Endothelial cell of umbilical vein (primary cell): ENCODE results near the gene CRYGN. TPM values are rescaled to one million over a fixed set of nuclear protein-coding genes. Genes with fewer than 3 reads are reported as not detected.
A peak's percentile ranks its signal among the peaks of the same experiment; 100 is the strongest.

ENCODE experiments used
- BruUV-seq: library from RNA; stranded (reverse); fragments of 400-500 nt; replicated peaks from 2 replicates; lab custom pipeline; 2021; lab: Mats Ljungman, UMichigan
- CTCF ChIA-PET: fragments of 300-600, 350-600 bp; sonication (Branson Sonifier 250); formaldehyde crosslinking; loops from one replicate; lab custom pipeline; 2021; ENCODE audit warnings: antibody characterized with exemption, inconsistent platforms; lab: Charles Lee
- POLR2A ChIA-PET: fragments of 300-600, 350-600 bp; sonication (Branson Sonifier 250); formaldehyde crosslinking; loops from one replicate; lab custom pipeline; 2021; ENCODE audit warnings: antibody characterized with exemption, inconsistent platforms; lab: Charles Lee
- DNase-seq: peaks from one replicate; pipeline ENCODE4 v3.0.0-alpha.2; 2011; ENCODE audit warnings: low read depth, low spot score
- FAIRE-seq: peaks from 2 replicates; lab custom pipeline; 2011; peaks lifted over from hg19 to GRCh38; lab: Jason Lieb, UNC
- H2AFZ ChIP-seq: 2 replicates; pipeline ENCODE4 v1.6.0; 2012; ENCODE audit warnings: low read depth, low read length, control low read depth, inconsistent platforms
- H3K27ac ChIP-seq: 2 replicates; pipeline ENCODE4 v1.5.1; 2011; ENCODE audit warnings: low read depth, mild to moderate bottlenecking, control low read depth, low read length, moderate library complexity; ENCODE audit not compliant: insufficient read depth
- H3K27me3 ChIP-seq, 2 experiments: 2 replicates each; pipeline versions ENCODE4 v1.6.0 to v1.6.1; 2011; ENCODE audit warnings: low read length in 2 of 2, mixed read lengths in 1 of 2; ENCODE audit not compliant: control insufficient read depth in 2 of 2, insufficient read depth in 2 of 2
- H3K36me3 ChIP-seq, 2 experiments: 2 replicates in 1 of 2; 3 replicates in 1 of 2; pipeline ENCODE4 v1.5.1; 2011; ENCODE audit warnings: low read length in 2 of 2, mild to moderate bottlenecking in 1 of 2, moderate library complexity in 1 of 2; ENCODE audit not compliant: control insufficient read depth in 2 of 2, insufficient read depth in 2 of 2; ENCODE audit errors: extremely low read depth in 1 of 2
- H3K4me1 ChIP-seq: 3 replicates; pipeline ENCODE4 v1.5.1; 2011; ENCODE audit warnings: mild to moderate bottlenecking, low read length; ENCODE audit not compliant: control insufficient read depth, insufficient read depth; ENCODE audit errors: extremely low read depth
- H3K4me2 ChIP-seq: 2 replicates; pipeline ENCODE4 v1.6.1; 2011; ENCODE audit warnings: low read length, control low read depth, mixed read lengths; ENCODE audit not compliant: insufficient read depth
- H3K4me3 ChIP-seq, 3 experiments: fragments of 200-600 bp in 1 of 3; sonication (generic), shearing (Covaris generic) in 1 of 3; replicated peaks in 1 of 3; 2 replicates each; pipeline ENCODE4 v1.5.1; 2011 to 2016; ENCODE audit warnings: control low read depth in 3 of 3, low read length in 3 of 3, mild to moderate bottlenecking in 2 of 3, inconsistent platforms in 1 of 3, low read depth in 1 of 3, moderate library complexity in 1 of 3; ENCODE audit not compliant: insufficient read depth in 1 of 3
- H3K79me2 ChIP-seq: 2 replicates; pipeline ENCODE4 v1.6.0; 2012; ENCODE audit warnings: low read length, inconsistent platforms; ENCODE audit not compliant: control insufficient read depth, insufficient read depth
- H3K9ac ChIP-seq: replicated peaks from 2 replicates; pipeline ENCODE3; 2011; ENCODE audit warnings: low read length, control low read depth; ENCODE audit not compliant: insufficient read depth; ENCODE audit errors: extremely low read depth
- H3K9me1 ChIP-seq: replicated peaks from 3 replicates; pipeline ENCODE4 v1.6.0; 2011; ENCODE audit warnings: mild to moderate bottlenecking, low read length; ENCODE audit not compliant: control insufficient read depth, insufficient read depth; ENCODE audit errors: extremely low read depth
- H3K9me3 ChIP-seq: replicated peaks from 2 replicates; pipeline ENCODE4 v1.5.1; 2012; ENCODE audit warnings: low read length, inconsistent platforms; ENCODE audit not compliant: control insufficient read depth, insufficient read depth
- H4K20me1 ChIP-seq: replicated peaks from 2 replicates; pipeline ENCODE3; 2011; ENCODE audit warnings: mild to moderate bottlenecking, low read length; ENCODE audit not compliant: control insufficient read depth, insufficient read depth; ENCODE audit errors: extremely low read depth
- CTCF ChIP-seq, 2 donors: IDR thresholded peaks; 1 replicate in 1 of 2; 2 replicates in 1 of 2; pipeline ENCODE4 v1.5.1; 2011; ENCODE audit warnings: low read length in 2 of 2, mild to moderate bottlenecking in 2 of 2, moderate library complexity in 2 of 2, control low read depth in 1 of 2, inconsistent platforms in 1 of 2, low read depth in 1 of 2; ENCODE audit not compliant: insufficient read depth in 1 of 2; ENCODE audit errors: extremely low read depth in 1 of 2
- EZH2 ChIP-seq: IDR thresholded peaks from 2 replicates; pipeline ENCODE4 v1.6.1; 2012; ENCODE audit warnings: borderline replicate concordance, low read depth, mild to moderate bottlenecking, moderate library complexity, low read length, inconsistent platforms; ENCODE audit not compliant: severe bottlenecking
- JUN ChIP-seq: IDR thresholded peaks from 2 replicates; pipeline ENCODE4 v1.6.1; 2011; ENCODE audit warnings: borderline replicate concordance, low read depth; ENCODE audit not compliant: insufficient read length, insufficient read depth
- MYC ChIP-seq: IDR thresholded peaks from one replicate; pipeline ENCODE4 v1.6.1; 2011; ENCODE audit warnings: mild to moderate bottlenecking, low read depth, low read length
- POLR2A ChIP-seq: IDR thresholded peaks from 2 replicates; pipeline ENCODE4 v1.6.1; 2012; ENCODE audit warnings: low read depth, mild to moderate bottlenecking, control low read depth, low read length
- POLR2AphosphoS5 ChIP-seq: IDR thresholded peaks from 2 replicates; pipeline ENCODE4 v1.6.1; 2012; ENCODE audit warnings: low read depth, mild to moderate bottlenecking, control low read depth, low read length, moderate library complexity; ENCODE audit not compliant: insufficient read depth
- dilution Hi-C: fragments of 300-500 bp; cut with MboI; formaldehyde crosslinking; loops from one replicate; pipeline ENCODE4 v1.15.0; 2019; ENCODE audit warnings: low sequenced_read_pairs; ENCODE audit not compliant: extremely low pct_ligation_motif_present
- intact Hi-C: fragments of 100-400 bp; cut with micrococcal nuclease; formaldehyde crosslinking; loops from one replicate; pipeline ENCODE4 v1.10.0; 2022
- polyA plus RNA-seq, 4 experiments: library from polyadenylated mRNA; depleted of rRNA in 3 of 4; stranded (reverse) in 3 of 4; unstranded in 1 of 4; fragments of >200 nt; gene quantifications; 2 replicates each; pipeline versions ENCODE4 v1.2.1 to v1.2.3, GENCODE V29; 2011 to 2012; ENCODE audit warnings: missing spikeins in 1 of 4
- total RNA-seq: library from RNA; stranded (reverse); gene quantifications from 2 replicates; pipeline ENCODE4 v1.2.3, GENCODE V29; 2021

The CRYGN gene
- total and polyA plus RNA-seq, 2 donors (not counting 3 experiments of a cell fraction or from before 2014, with no cell fraction given): not detected

DNA sequence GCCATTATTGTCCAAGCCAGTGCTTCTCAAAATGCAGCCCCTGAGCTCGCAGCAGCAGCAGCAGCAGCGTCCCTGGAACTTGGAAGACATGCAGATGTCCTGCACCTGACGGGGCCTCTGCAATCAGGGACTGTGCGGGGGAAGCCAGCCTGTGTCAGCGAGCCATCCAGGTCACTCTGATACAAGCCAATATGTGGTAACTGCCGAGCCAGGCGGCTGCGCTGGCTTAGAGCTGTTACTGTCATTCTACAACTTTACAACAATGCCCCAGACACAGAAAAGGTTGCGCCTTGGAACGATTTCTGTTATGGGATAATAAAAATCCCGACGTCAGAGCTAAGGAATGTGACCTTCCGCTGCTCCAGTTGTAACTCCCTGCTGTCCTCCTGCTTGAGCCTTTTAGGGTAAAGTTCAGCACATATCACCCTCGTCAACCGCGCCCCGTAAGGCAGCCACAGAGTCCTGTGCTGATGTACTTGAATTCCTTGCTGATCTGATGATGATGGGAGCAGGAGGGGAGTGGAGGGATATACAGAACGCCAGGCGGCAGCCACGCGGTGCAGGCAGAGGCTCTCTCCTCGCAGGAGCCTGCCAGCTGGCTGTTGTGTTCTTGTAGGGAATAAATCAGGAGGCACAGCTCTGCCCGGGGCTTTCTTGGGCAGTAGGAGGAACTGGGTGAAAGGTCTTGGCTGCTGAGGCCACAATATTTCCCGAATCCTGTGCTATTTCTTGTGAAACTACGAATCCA, 20.0 kb upstream of the CRYGN start:
- H3K36me3 ChIP-seq: peaks cover 3 to 6% of the 10 kb centered on the region in 2 experiments
- peak; percentile 90 for FAIRE-seq
- H3K27me3 ChIP-seq: no peaks in the 10 kb centered on the region
- H3K9ac ChIP-seq: peak overlapping the region; percentile 36
- H3K9me3 ChIP-seq: no peaks in the 10 kb centered on the region
- peak; percentile 8 for TF ChIP-seq MYC
- TF ChIP-seq POLR2AphosphoS5: peak; percentile 42
- no peak for TF ChIP-seq EZH2
- peak; percentile 70 for TF ChIP-seq JUN
- TF ChIP-seq POLR2A: no peak
- peak in 1 of 2 donors; percentile 17 for TF ChIP-seq CTCF (IDR thresholded peaks at IDR 0.05; ENCODE audit: extremely low read depth in 1 of 2, insufficient read depth in 1 of 2, low read depth in 1 of 2, low read length in 2 of 2)
- peaks cover 22% of the 10 kb centered on the region for H3K4me1 ChIP-seq
- peak overlapping the region; percentile 49 for H2AFZ ChIP-seq
- intact Hi-C loops (loop anchor here (1.0 to 5.0 kb wide), 4 partner anchors 12 to 299 kb away; no protein-coding TSS in a partner anchor), dilution Hi-C loops (no loop called here)
- ChIA-PET CTCF (interaction anchor here (0.6 to 3.1 kb wide), 14 partner anchors 10 to 322 kb away, joined by 3 to 38 read pairs (median 3); partner anchors contain the start of gene RHEB), POLR2A (interaction anchor here (1.4 to 1.5 kb wide), 2 partner anchors 12 to 57 kb away, joined by 3 to 6 read pairs; no protein-coding TSS in a partner anchor)
- peak overlapping the region; percentile 34 for H3K27ac ChIP-seq
- H4K20me1 ChIP-seq: no peaks in the 10 kb centered on the region
- H3K79me2 ChIP-seq: no peaks in the 10 kb centered on the region
- BruUV-seq: no TSS peak
- peak overlapping the region; percentile 33 for H3K4me2 ChIP-seq
- peak overlapping the region in 1 of 3 experiments; percentile 17 for H3K4me3 ChIP-seq
- H3K9me1 ChIP-seq: no peaks in the 10 kb centered on the region
- peak; percentile 86 for DNase-seq
